HG03064 (cell line): Measurements from ENCODE around the gene CABCOCO1.

ENCODE experiments used
- ATAC-seq: cut with Tn5 transposase; IDR thresholded peaks from one replicate; pipeline ENCODE4 v1.9.1; 2021; ENCODE audit warnings: low read depth; ENCODE audit not compliant: unreplicated experiment

Gene CABCOCO1

DNA sequence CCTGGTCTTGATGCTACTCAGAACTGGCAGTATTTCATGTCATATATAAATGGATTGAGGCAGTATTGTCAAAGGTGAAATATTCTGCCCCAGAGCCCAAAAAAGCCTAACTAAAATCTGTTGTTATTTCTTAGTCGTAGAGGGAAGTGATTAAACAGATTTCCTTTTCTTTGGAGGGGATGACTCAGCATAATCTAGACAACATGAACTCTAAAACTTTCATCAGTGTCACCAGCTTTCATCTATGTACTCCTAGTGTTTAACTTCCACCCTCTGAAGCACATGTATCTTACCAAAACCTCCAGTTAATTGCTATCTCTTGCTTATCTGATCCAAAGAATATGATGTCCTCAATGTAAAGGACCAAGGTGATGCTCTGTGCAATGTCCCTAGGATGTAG is 141.7 kb downstream of the CABCOCO1 start:
- ATAC-seq: no peak

- ATAC-seq: no peak
Observed at GRCh38 chr10:61805091-61805490, 142.4 kb downstream of the CABCOCO1 start.

DNA sequence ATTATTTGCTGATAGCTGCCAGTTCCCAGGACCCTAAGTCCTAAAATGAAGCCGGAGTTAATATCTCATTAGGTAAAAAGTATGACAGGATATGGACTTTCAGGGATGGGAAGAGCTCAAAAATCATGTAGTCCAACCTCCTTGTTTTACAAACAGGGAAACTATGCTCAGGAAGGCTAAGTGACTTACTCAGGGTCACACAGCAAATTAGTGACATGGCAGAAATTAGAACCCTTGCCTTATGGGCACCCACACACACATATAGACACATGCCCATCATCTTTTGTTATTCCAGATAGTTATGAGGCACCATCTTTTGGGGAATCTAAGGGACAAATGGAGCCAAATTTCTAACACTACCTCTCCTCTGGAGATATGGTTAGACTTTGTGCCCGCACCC is 147.5 kb downstream of the CABCOCO1 start:
- ATAC-seq: no peak

GRCh38 chr10:61812052-61812721 is 149.5 kb downstream of the CABCOCO1 start:
- ATAC-seq: no peak

DNA sequence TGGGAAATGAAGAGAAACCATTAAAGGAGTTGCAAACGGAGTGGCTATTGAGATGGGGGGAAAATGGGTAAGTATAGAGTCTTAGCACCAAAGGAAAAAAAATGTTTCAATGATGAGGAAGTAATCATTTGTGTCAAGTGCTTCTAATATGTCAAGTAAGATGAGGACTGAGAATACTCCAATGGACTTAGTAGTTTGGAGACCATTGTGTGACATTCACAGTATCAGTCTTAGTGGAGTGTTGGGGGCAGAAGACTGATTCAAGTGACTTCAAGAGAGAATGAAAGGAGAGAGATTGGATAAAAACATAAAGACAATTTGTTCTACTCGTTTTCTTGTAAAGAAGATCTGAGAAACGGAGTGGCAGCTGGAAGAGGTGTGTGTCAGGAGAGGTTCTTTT is 150.2 kb downstream of the CABCOCO1 start:
- ATAC-seq: no peak

- no peak for ATAC-seq
Observed at GRCh38 chr10:61814160-61814559, 151.4 kb downstream of the CABCOCO1 start.

DNA sequence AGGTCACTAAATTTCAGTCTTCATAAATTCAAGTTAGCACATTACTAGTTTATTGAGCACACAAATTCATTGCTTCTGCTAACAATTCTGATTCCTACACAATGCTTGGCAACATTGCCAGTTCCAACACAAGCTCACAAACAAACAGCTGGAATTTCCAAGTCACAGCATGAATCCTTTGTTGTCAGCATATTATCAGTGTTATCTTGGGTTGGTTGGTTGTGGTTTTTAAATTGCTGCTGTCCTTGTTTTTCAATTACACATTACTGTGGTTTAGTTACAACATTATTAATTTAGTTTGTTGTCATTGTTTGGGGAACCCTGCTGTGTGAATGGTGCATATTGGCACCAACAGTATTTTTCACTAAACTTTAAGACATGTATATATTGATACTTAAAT is 152.8 kb downstream of the CABCOCO1 start:
- ATAC-seq: no peak
